GM18507 (cell line): ENCODE data around the gene RAPGEF2.
"Not testable (repeated sequence)": the region's sequence is repeated elsewhere in the genome, so short reads cannot be mapped to it uniquely, and the experiment has no call there.

Source experiments
- DNase-seq: peaks from one replicate; pipeline ENCODE4 v3.0.0; 2011; ENCODE audit warnings: low read depth; ENCODE audit not compliant: insufficient read length; ENCODE audit errors: extremely low spot score
- FAIRE-seq: peaks from 2 replicates; lab custom pipeline; 2011; peaks lifted over from hg19 to GRCh38; lab: Jason Lieb, UNC

RAPGEF2 gene

GRCh38 chr4:159152181-159152580, 49.3 kb downstream of the RAPGEF2 start:
- FAIRE-seq (no peak), DNase-seq (no peak)

GRCh38 chr4:159153669-159154068, 50.8 kb downstream of the RAPGEF2 start:
- FAIRE-seq (peak; percentile 59), DNase-seq (no peak)

- DNase-seq: no peak
- FAIRE-seq: peak; percentile 58
Observed at GRCh38 chr4:159155119-159155518, 52.2 kb downstream of the RAPGEF2 start.

GRCh38 chr4:159158083-159158617, 55.3 kb downstream of the RAPGEF2 start:
- no peak for FAIRE-seq
- DNase-seq: no peak

- DNase-seq (no peak), FAIRE-seq (no peak)
Observed at GRCh38 chr4:159158985-159159384, 56.1 kb downstream of the RAPGEF2 start.

GRCh38 chr4:159159611-159160010, 56.7 kb downstream of the RAPGEF2 start:
- FAIRE-seq (no peak), DNase-seq (no peak)

GRCh38 chr4:159160242-159160641, 57.4 kb downstream of the RAPGEF2 start:
- no peak for DNase-seq
- no peak for FAIRE-seq

- not testable (repeated sequence) for DNase-seq, FAIRE-seq
Observed at GRCh38 chr4:159161436-159161835, 58.6 kb downstream of the RAPGEF2 start.

- no peak for DNase-seq
- FAIRE-seq: no peak
Observed at GRCh38 chr4:159162576-159162975, 59.7 kb downstream of the RAPGEF2 start.

- FAIRE-seq (no peak), DNase-seq (no peak)
Observed at GRCh38 chr4:159163521-159163920, 60.6 kb downstream of the RAPGEF2 start.

- FAIRE-seq (peak; percentile 85), DNase-seq (no peak)
Observed at GRCh38 chr4:159169404-159170302, 66.8 kb downstream of the RAPGEF2 start.

- no peak for FAIRE-seq
- DNase-seq: no peak
Observed at GRCh38 chr4:159171287-159171686, 68.4 kb downstream of the RAPGEF2 start.

GRCh38 chr4:159173886-159174285, 71.0 kb downstream of the RAPGEF2 start:
- FAIRE-seq (no peak), DNase-seq (no peak)

GRCh38 chr4:159174645-159175084, 71.8 kb downstream of the RAPGEF2 start:
- FAIRE-seq (peak; percentile 29), DNase-seq (no peak)

- peak; percentile 96 for FAIRE-seq
- DNase-seq: no peak
Observed at GRCh38 chr4:159175085-159175988, 72.5 kb downstream of the RAPGEF2 start.

- no peak for FAIRE-seq
- DNase-seq: no peak
Observed at GRCh38 chr4:159175989-159176375, 73.1 kb downstream of the RAPGEF2 start.

GRCh38 chr4:159177265-159178150, 74.6 kb downstream of the RAPGEF2 start:
- DNase-seq: no peak
- FAIRE-seq: peak; percentile 72

GRCh38 chr4:159178151-159178546, 75.3 kb downstream of the RAPGEF2 start:
- FAIRE-seq: no peak
- no peak for DNase-seq
